ENCODE results near the gene MLLT3.

MLLT3 gene

DNA sequence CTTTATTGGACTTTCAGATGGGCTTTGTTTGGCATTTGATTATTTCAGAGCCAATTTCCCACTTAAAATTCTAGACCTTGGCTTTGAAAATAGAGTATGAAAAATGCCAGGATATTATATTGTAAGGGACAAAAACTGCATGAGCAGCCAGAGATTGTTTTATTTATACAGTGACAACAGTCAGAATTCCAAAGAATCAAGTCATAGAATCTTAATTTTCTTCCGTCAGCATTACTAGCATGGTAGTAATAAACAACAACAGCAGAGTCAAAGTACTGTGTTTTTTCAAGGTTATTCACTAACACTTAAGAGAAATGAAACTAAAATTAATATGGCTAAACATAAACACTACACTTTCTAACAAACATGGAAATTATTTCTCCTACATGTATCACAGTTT is 52.2 kb downstream of the MLLT3 start:
- TF ChIP-seq CTCF (IDR thresholded peaks at IDR 0.05; ENCODE audit: borderline replicate concordance, insufficient read depth, low read depth, low read length), result no peak
- H3K4me3 ChIP-seq (ENCODE audit: low read depth, low read length), result no peak overlapping the region

GRCh38 chr9:20569525-20569924 is 52.8 kb downstream of the MLLT3 start:
- H3K4me3 ChIP-seq (ENCODE audit: low read depth, low read length), result no peak overlapping the region
- TF ChIP-seq CTCF (IDR thresholded peaks at IDR 0.05; ENCODE audit: borderline replicate concordance, insufficient read depth, low read depth, low read length), result no peak

- H3K4me3 ChIP-seq (ENCODE audit: low read depth, low read length), result no peak overlapping the region
- no peak for TF ChIP-seq CTCF (IDR thresholded peaks at IDR 0.05; ENCODE audit: borderline replicate concordance, insufficient read depth, low read depth, low read length)
Observed at GRCh38 chr9:20568400-20568799, 53.9 kb downstream of the MLLT3 start.

GRCh38 chr9:20566401-20566800 is 55.9 kb downstream of the MLLT3 start:
- TF ChIP-seq CTCF (IDR thresholded peaks at IDR 0.05; ENCODE audit: borderline replicate concordance, insufficient read depth, low read depth, low read length), result no peak
- no peak overlapping the region for H3K4me3 ChIP-seq (ENCODE audit: low read depth, low read length)

- no peak for TF ChIP-seq CTCF (IDR thresholded peaks at IDR 0.05; ENCODE audit: borderline replicate concordance, insufficient read depth, low read depth, low read length)
- no peak overlapping the region for H3K4me3 ChIP-seq (ENCODE audit: low read depth, low read length)
Observed at GRCh38 chr9:20564650-20565049, 57.6 kb downstream of the MLLT3 start.

- no peak for TF ChIP-seq CTCF (IDR thresholded peaks at IDR 0.05; ENCODE audit: borderline replicate concordance, insufficient read depth, low read depth, low read length)
- no peak overlapping the region for H3K4me3 ChIP-seq (ENCODE audit: low read depth, low read length)
Observed at GRCh38 chr9:20563917-20564316, 58.4 kb downstream of the MLLT3 start.

DNA sequence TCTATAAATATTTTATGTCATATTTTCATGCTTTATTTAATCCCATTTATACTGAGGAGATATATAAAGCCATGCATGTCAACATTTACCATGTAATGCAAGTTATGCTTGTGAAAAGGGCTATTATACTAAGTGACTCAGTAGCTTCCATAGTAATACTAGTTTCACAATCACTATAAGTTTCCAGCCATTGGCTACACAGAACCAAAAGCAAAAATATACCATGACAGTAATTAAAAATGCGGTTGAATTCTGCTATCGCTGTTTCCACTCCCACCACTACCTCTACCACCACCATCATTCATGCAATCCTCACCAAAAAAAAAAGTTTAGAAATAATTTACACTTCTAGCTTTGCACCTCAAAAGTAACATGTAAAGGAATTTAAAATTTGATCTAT is 60.2 kb downstream of the MLLT3 start:
- H3K4me3 ChIP-seq (ENCODE audit: low read depth, low read length), result no peak overlapping the region
- TF ChIP-seq CTCF (IDR thresholded peaks at IDR 0.05; ENCODE audit: borderline replicate concordance, insufficient read depth, low read depth, low read length), result no peak
